ENCODE results near the gene ELOF1.
A peak's percentile ranks its signal among the peaks of the same experiment; 100 is the strongest.
"Not testable (repeated sequence)": the region's sequence is repeated elsewhere in the genome, so short reads cannot be mapped to it uniquely, and the experiment has no call there.

Gene ELOF1

DNA sequence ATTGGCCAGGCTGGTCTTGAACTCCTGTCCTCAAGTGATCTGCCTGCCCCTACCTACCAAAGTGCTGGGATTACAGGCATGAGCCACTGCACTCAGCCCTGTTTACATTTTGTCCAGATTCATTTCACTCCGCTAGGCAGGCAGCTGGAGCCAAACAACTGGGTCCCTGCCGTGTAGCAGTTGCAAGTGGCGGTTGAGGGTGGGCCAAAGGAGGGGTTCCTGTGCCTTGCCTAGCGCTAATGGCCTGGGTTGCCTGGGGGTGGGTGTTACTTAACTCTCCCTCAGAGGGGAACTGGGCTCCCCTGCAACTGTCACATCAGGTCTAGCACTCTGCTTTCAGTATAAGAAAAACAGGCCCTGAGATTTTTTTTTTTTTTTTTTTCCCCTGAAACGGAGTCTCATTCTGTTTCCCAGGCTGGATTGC is 11.0 kb upstream of the ELOF1 start:
- DNase-seq (ENCODE audit: low spot score) (no peak), FAIRE-seq (no peak)

DNA sequence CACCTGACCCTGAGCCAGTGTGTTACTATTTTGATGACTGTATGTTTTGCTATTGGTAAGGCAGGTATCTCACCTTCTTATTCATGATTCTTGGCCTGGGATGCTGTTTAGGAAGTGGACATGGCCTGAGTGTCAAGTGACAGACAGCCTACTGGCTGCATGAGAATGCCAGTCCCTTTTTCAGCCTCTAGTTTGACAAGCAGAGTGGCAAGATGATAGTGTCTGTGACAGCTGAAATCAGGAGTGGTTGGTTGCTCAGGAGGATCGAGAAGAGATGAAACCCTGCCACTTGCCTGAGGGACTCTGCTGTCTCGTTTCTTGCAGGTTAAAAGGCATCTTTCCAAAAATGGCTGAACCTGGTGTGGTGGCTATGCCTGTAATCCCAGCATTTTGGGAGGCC is 7.1 kb upstream of the ELOF1 start:
- DNase-seq (ENCODE audit: low spot score) (no peak), FAIRE-seq (no peak)

DNA sequence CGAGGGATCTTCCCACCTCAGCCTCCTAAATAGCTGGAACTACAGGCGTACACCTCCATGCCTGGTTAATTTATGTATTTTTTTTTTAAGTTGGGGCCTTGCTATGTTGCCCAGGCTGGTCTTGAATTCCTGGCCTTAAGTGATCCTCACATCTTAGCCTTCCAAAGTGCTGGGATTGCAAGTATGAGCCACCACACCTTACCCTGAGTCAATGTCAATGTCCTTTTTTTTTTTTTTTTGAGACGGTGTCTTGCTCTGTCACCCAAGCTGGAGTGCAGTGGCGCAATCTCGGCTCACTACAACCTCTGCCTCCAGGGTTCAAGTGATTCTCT is 6.6 kb upstream of the ELOF1 start:
- FAIRE-seq; DNase-seq (ENCODE audit: low spot score): not testable (repeated sequence)

DNA sequence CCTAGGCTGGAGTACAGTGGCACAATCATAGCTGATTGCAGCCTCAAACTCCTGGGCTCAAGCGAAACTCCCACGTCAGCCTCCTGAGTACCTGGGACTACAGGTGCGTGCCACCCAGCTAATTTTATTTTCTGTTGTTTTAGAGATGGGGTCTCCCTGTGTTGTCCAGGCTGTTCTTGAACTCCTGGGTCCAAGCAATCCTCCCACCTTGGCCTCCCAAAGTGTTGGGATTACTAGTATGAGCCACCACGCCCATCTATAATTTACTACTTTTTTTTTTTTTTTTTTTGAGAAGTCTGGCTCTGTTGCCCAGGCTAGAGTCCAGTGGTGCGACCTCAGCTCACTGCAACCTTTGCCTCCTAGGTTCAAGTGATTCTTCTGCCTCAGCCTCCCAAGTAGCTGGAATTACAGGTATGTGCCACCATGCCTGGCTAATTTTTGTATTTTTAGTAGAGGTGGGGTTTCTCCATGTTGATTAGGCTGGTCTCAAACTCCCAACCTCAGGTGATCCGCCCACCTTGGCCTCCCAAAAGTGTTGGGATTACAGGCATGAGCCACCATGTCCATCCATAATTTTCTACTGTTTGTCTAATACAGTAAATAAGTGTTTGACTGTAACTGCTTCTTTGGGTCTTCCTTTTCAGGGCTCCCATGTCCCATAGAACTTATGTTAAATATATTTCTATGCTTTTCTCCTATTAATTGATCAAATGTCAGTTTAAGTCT is 5.2 kb upstream of the ELOF1 start:
- not testable (repeated sequence) for FAIRE-seq; DNase-seq (ENCODE audit: low spot score)

DNA sequence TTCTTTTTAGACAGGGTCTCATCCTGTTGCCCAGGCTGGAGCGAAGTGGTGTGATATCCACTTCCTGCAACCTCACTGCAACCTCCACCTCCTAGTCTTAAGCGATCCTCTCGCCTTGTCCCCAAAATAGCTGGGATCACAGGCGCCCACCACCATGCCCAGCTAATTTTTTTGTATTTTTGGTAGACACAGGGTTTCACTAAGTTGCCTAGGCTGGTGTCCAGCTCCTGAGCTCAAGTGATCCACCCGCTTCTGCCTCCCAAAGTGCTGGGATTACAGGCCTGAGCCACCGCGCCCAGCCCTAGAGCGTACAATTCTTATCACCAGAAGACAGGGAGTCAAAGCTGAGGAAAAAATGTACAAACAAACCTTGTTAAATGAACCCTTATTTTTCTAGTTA is 4.5 kb upstream of the ELOF1 start:
- FAIRE-seq, result no peak
- DNase-seq (ENCODE audit: low spot score), result no peak

DNA sequence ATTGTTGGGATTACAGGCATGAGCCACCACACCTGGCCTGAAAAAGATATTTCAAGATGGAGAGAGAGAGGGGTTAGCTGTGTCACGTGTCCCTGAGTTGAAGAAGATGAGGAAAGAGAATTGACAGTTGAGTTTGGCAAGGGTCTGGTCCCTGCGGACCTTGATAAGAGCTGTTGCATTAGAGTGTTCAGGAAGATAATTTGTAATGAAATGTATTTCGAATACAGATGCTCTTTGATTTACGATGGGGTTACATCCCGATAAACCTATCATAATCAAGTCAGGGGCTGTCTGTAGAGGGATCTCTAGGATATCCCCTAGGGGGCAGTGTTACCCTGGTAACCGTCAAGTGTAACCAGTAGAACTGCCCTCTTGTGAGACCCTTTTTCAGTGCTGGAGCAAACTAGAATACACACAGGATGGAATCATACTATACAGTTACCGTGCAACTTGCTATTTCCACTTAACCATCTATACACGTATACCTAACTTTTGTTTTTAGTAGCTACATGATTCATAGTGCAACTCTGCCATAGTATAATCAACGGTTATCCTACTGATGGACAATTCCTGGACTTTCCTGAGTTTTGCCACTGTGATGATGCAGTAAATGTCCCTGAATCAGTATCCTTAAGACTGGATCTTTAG is 1.5 kb upstream of the ELOF1 start:
- FAIRE-seq (no peak), DNase-seq (ENCODE audit: low spot score) (peak; percentile 50)

DNA sequence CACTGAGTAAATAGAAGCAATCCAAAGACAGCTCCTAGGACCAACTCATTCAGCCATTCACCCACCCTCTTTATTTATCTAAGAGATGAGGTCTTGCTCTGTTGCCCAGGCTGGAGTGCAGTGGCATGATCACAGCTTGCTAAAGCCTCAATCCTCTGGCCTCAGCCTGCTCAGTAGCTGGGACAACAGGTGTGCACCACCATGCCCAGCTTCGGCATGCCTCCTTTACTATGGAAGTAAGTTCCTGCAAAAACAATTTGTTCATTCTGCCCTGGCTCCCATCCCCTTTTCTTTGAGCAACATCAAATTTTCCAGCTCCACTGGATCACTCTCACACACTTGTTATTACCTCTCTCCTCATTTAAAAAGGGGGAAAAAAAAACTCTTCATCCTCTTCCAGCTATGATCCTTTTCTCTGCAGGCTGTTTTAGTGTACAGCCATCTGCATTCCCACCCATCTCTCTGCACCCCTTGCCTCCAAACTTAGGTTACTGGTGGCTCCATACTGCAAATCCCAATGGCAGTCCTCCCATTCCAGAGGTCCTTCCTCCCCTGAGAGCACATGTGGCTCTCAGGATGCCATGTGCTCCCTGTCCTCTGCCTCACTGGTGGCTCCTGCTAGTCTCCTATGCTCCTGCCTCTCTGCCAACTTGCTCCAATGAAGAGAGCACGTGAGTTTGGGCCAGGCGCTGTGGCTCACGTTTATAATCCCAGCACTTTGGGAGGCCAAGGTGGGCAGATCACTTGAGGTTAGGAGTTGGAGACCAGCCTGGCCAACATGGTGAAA is 2.2 kb downstream of the ELOF1 start:
- FAIRE-seq, result no peak
- no peak for DNase-seq (ENCODE audit: low spot score)

DNA sequence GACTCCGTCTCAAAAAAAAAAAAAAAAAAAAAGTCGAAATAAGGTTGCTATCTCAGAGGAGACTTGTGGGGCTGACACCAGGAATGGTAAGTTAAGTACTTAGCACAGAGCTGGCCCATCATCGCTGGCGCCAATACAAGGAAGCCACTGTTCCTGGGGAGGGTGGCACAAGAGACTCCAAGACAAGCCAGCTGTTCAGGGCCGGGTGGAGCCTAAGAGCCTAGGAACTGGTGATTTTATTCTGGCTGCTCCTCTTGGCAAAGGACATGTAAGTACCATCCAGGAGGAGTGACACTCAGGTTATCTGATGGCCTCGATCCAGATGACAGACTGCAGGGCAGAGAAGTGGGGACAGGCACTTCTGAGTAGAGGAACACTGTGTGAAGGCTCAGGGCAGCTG is 3.8 kb downstream of the ELOF1 start:
- FAIRE-seq (no peak), DNase-seq (ENCODE audit: low spot score) (no peak)

DNA sequence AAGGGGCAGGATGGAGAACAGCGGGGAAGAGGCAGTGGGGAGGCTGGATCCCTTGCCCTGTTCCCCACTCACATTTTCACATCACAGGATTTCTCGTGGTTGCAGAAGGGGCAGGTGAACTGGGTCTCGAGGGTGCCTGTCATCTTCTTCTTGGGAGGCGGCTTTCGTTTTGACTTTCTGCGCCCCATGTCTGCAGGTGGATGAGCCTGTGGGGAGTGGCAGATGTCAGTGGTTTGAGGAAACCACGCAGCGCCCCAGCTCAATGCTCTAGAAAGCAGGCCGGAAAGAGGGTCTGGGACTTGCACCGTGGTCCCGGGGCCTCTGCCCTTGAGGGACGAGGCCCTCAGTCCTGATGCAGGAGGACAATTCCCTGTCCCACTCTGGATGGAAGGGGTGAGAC is 4.9 kb downstream of the ELOF1 start:
- no peak for DNase-seq (ENCODE audit: low spot score)
- FAIRE-seq, result no peak

DNA sequence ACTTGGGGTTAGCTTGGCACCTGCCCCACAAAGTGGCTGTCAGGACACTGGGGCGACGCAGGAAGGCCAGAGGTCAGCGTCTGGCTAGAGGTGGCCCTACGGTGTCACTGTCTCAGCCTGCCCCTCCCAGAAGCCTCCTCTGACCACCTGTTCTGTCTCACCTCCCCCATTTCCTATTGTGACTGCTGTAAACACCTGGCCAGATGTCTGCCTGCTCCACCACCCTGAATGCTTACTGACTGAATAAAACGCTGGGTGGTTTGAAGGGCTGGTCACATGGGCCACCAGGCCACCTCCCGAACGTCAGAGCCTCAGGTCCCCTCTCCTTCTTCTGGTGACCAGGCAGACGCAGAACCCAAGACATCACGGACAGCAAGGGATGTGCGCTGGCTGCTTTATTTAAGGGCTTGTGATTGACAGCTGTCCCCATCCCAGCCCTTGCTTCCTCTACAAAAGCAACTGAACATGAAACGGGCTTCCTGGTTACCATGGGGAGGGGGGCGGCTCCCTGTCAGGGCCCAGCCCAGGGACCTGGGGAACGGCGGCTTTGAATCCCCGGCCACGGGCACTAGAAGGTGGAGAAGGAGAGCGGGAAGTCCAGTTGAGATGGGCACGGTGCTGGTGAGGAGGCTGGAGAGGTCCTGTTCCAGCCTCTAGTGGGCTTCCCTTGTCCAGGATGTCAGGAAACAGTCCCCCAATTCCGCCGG is 6.2 kb downstream of the ELOF1 start:
- DNase-seq (ENCODE audit: low spot score), result no peak
- no peak for FAIRE-seq

DNA sequence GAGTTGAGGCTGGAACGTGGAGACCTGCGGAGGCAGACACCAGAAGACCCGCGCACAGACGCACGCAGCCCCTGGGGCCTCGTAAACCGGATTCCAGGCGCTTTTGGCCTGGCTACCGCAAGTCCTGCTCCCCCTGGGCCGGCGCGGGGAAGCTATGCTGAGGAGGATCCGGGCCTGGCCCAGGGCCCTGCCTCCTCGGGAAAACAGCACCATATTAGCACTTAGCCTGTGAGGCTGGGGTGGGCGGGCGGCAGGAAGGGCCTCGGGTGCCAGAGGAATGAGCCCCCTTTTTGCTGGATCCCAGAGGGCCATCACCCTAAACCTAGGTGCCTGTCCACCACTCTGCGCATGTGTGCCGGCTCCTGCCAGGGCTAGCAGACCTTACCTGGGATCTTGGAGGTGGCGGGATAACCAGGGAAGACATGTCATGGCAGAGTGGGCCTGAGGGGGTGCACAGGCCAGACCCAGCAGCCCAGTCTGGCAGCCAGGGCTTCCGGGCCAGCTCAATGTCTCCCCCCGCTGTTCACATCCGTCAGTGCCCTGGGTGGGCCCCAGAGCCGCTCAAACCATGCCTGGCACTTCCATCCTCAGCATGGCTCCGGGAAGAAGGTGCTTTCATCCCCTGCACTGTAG is 7.3 kb downstream of the ELOF1 start:
- no peak for DNase-seq (ENCODE audit: low spot score)

DNA sequence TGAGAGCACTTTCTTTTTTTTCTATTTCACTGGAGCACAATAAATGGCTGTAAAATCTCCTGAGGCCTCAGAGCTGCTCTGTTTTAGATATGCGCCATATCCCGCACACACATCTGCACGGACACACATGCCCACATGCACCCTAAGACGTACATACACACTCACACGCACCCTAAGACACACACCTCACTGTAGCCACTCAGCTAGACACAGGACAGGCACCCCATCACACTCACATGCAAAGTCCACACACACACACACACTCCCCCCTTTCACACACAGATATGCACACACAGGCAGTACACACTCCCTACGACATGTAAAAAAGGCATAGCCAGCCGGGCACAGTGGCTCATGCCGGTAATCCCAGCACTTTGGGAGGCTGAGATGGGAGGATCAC is 8.8 kb downstream of the ELOF1 start:
- DNase-seq (ENCODE audit: low spot score), result no peak
- FAIRE-seq, result no peak

More for the DNA sequence above, 7.3 kb downstream of the ELOF1 start:
- no peak for FAIRE-seq

DNA sequence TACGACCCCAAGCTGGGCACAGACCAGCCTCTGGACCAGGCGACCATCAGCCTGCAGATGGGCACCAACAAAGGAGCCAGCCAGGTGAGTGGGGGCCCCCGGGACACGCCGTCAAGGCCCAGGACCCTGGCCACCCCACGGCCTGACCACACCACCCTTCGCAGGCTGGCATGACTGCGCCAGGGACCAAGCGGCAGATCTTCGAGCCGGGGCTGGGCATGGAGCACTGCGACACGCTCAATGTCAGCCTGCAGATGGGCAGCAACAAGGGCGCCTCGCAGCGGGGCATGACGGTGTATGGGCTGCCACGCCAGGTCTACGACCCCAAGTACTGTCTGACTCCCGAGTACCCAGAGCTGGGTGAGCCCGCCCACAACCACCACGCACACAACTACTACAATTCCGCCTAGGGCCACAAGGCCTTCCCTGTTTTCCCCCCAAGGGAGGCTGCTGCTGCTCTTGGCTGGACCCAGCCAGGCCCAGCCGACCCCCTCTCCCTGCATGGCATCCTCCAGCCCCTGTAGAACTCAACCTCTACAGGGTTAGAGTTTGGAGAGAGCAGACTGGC is 9.6 kb downstream of the ELOF1 start:
- DNase-seq (ENCODE audit: low spot score) (no peak), FAIRE-seq (no peak)

DNA sequence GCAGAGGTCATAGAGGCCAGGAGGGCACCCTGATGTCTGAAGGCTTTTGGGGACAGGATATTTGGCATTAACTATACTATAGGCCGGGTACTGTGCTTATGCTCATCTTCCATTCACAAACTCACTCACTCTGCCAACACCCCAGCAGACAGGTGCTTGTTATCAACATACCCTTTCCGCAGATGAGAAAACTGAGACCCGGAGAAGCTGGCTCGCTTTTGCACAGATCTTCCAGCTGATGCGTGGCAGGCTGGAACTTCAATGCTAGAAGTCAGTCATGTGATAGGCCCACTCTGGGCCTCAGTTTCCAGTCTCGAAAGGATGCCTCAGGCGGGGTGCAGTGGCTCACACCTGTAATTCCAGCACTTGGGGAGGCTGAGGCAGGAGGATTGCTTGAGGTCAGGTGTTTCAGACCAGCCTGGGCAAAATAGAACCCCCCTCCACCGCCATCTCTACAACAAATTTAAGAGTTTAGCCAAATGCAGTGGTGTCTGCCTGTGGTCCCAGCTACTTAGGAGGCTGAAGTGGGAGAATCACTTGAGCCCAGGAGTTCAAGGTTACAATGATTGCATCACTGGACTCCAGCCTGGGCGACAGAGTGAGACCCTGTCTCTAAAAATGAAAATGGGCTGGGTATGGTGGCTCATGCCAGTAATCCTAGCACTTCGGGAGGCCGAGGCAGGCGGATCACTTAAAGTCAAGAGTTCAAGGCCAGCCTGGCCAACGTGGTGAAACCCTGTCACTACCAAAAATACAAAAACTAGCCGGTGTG is 10.9 kb downstream of the ELOF1 start:
- DNase-seq (ENCODE audit: low spot score) (no peak), FAIRE-seq (no peak)

DNA sequence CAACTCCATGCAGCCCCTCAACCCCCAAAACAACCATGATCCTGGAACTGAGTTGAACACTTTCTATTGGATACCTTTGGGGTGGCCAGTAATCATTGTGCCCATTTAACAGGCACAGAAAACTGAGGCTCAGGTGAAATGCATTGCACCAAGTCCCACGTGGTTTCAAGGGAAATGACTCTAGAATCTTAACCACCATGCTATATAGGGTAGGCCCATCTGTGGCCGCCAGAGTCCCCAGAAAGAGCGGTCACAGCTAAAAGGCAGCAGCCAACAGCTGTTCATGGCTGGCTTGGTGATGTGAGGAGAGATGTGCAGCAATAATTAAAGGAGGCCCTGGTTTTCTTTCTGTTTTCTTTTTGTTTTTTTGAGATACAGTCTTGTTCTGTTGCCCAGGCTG is 17.8 kb downstream of the ELOF1 start:
- FAIRE-seq, result no peak

DNA sequence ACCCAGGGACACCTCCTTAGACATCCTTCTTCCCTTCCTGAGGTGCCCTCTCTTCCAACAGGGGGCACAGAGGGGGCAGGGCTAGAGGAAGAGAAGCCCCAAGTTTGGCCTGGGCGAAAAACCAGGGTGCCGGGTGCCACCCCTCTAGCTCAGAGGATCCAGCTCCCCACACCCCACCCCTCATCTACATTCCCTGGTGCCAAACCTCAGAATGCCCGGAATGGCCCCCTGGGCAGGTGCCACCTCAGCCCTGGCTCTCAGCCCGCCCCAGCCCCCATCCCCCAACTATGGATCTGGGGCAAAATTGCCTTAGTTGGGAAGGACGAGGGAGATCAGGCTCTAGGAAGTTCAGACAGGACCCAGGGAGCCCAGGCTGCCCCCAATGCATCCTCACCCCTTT is 18.4 kb downstream of the ELOF1 start:
- no peak for FAIRE-seq
- DNase-seq (ENCODE audit: low spot score), result no peak

More for the DNA sequence above, 17.8 kb downstream of the ELOF1 start:
- DNase-seq (ENCODE audit: low spot score), result no peak

DNA sequence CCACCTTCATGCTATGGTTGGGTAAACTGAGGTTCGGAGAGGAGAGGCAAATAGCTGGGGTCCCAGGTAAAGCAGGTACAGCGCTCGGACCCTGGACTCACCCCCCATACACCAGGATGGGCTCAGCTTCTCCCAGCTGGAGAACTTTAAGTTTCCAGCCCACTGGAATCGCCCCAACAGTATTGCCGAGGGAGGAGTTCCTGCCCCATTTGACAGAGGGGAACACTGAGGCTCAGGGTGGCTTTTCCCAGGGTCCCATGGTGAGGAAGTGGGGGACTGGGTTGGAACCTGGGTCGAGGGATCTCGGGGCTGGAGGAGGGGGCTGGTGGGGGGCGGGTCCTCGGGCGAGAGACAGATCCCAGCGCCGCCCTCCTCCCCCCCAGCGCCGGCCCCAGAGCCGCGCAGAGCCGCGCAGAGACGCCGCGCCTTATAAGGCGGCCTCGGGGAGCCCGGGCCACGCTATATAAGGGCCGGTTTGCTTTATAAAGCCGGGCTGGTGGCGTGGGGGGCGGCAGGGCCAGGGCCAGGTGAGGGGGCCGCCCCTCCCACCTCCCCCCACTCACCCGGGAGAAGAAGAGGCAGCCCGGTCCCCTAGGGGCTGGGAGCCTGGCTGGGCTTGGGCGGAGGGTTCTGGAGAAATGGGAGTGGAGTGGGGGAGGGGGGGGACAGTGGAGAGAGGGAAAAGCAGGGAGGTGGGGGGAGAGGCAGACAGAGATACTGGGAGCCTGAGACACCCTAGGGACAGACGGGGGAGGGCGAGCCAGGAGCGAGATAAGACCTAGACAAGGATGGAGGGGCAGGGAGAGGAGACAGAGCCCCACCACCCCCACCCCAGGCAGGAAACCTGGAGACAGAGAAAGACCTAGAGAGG is 19.3 kb downstream of the ELOF1 start:
- DNase-seq (ENCODE audit: low spot score) (no peak), FAIRE-seq (no peak)

DNA sequence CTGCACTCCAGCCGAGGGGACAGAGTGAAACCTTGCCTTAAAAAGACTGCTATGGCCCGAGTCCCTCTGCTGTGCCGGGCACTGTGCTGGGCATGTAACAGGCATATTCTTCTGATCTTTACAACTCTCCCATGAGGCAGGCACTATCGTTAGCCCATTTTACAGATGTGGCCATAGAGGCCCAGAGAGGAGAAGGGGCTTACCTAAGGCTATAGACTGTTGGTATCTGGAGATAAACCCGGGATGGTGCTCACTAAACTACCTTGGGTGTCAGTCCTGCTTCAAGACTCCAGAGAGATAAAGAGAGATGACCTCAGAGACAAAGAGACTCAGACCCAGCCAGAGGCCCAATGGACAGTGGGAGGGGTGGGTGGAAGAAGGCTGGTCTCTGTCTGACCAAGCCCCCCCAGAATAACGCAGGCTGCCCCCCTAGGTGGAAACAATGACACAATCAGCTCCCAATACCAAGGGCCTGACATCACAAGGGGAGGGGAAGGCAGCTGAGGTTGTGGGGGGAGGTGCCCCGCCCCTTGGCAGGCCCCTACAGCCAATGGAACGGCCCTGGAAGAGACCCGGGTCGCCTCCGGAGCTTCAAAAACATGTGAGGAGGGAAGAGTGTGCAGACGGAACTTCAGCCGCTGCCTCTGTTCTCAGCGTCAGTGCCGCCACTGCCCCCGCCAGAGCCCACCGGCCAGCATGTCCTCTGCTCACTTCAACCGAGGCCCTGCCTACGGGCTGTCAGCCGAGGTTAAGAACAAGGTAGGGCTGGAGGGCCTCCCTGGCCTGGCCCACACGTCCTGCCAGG is 20.6 kb downstream of the ELOF1 start, which contains the start of gene CNN1:
TSS of gene CNN1 (plus strand) at position 620 of the 805 bp plus-strand sequence. CDS start at position 697, 77 bp downstream.
- FAIRE-seq (no peak), DNase-seq (ENCODE audit: low spot score) (peak; percentile 60)

All from urothelium cell line (cell line).